WTC11 (cell line): Measurements from ENCODE around the gene PFKP.

Experiments used
- FOXP4 ChIP-seq: sonication (generic); formaldehyde crosslinking; IDR thresholded peaks from 2 replicates; pipeline ENCODE4 v1.8.0; 2022; ENCODE audit warnings: mild to moderate bottlenecking, missing genetic modification reagents
- SMAD3 ChIP-seq: sonication (generic); formaldehyde crosslinking; IDR thresholded peaks from 2 replicates; pipeline ENCODE4 v1.8.0; 2022; ENCODE audit warnings: missing genetic modification reagents, mild to moderate bottlenecking, borderline replicate concordance
- TF ChIP-seq, protein P1 (sequence below): sonication (generic); formaldehyde crosslinking; IDR thresholded peaks from 2 replicates; pipeline ENCODE4 v1.8.1; 2022; ENCODE audit warnings: mild to moderate bottlenecking, missing genetic modification reagents, moderate library complexity, borderline replicate concordance
- TF ChIP-seq, protein P2 (sequence below): fragments of 200-600 bp; IDR thresholded peaks from 2 replicates; pipeline ENCODE4 v1.8.0; 2022; ENCODE audit warnings: antibody characterized with exemption
- TF ChIP-seq, protein P3 (sequence below): sonication (generic); formaldehyde crosslinking; IDR thresholded peaks from 2 replicates; pipeline ENCODE4 v1.8.0; 2022; ENCODE audit warnings: mild to moderate bottlenecking, missing genetic modification reagents

GRCh38 chr10:3100093-3100792, 32.9 kb downstream of the PFKP start:
- TF ChIP-seq, protein P1, sequence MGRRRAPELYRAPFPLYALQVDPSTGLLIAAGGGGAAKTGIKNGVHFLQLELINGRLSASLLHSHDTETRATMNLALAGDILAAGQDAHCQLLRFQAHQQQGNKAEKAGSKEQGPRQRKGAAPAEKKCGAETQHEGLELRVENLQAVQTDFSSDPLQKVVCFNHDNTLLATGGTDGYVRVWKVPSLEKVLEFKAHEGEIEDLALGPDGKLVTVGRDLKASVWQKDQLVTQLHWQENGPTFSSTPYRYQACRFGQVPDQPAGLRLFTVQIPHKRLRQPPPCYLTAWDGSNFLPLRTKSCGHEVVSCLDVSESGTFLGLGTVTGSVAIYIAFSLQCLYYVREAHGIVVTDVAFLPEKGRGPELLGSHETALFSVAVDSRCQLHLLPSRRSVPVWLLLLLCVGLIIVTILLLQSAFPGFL (CRISPR knock-in tag), result no peak
- TF ChIP-seq SMAD3 (CRISPR knock-in tag) (no peak), FOXP4 (CRISPR knock-in tag) (no peak)
- TF ChIP-seq, protein P2, sequence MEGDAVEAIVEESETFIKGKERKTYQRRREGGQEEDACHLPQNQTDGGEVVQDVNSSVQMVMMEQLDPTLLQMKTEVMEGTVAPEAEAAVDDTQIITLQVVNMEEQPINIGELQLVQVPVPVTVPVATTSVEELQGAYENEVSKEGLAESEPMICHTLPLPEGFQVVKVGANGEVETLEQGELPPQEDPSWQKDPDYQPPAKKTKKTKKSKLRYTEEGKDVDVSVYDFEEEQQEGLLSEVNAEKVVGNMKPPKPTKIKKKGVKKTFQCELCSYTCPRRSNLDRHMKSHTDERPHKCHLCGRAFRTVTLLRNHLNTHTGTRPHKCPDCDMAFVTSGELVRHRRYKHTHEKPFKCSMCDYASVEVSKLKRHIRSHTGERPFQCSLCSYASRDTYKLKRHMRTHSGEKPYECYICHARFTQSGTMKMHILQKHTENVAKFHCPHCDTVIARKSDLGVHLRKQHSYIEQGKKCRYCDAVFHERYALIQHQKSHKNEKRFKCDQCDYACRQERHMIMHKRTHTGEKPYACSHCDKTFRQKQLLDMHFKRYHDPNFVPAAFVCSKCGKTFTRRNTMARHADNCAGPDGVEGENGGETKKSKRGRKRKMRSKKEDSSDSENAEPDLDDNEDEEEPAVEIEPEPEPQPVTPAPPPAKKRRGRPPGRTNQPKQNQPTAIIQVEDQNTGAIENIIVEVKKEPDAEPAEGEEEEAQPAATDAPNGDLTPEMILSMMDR, result no peak
- TF ChIP-seq, protein P3, sequence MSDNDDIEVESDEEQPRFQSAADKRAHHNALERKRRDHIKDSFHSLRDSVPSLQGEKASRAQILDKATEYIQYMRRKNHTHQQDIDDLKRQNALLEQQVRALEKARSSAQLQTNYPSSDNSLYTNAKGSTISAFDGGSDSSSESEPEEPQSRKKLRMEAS (CRISPR knock-in tag), result no peak
